GM12878 (cell line): ENCODE data around the gene KLHL9. TPM values are rescaled to one million over a fixed set of nuclear protein-coding genes. Genes with fewer than 3 reads are reported as not detected.

Experiments used
- CBX5 ChIP-seq: sonication (generic); IDR thresholded peaks from 2 replicates; pipeline ENCODE4 v1.6.1; 2016; ENCODE audit warnings: low read depth, moderate library complexity, mild to moderate bottlenecking, inconsistent platforms
- EED ChIP-seq: sonication (generic); IDR thresholded peaks from 2 replicates; pipeline ENCODE4 v1.6.1; 2016; ENCODE audit warnings: antibody characterized with exemption, low read depth
- MYC ChIP-seq: IDR thresholded peaks from 2 replicates; pipeline ENCODE4 v1.6.1; 2011; ENCODE audit warnings: mild to moderate bottlenecking, low read length, moderate library complexity, inconsistent platforms; ENCODE audit not compliant: insufficient read depth, insufficient replicate concordance, insufficient read length, severe bottlenecking
- NBN ChIP-seq: fragments of 450-650 bp; IDR thresholded peaks from 2 replicates; pipeline ENCODE4 v1.6.1; 2016
- NR2C1 ChIP-seq: fragments of 450-650 bp; IDR thresholded peaks from 2 replicates; pipeline ENCODE4 v1.6.1; 2017; ENCODE audit warnings: antibody characterized with exemption, mild to moderate bottlenecking, moderate library complexity
- PML ChIP-seq: IDR thresholded peaks from 2 replicates; pipeline ENCODE4 v1.6.1; 2012; ENCODE audit warnings: low read length, inconsistent platforms
- RCOR1 ChIP-seq: conservative IDR thresholded peaks from 2 replicates; pipeline ENCODE4 v1.6.1; 2012; ENCODE audit warnings: low read depth, low read length, improper control_type of control experiment
- RELA ChIP-seq: fragments of 450-650 bp; IDR thresholded peaks from 2 replicates; pipeline ENCODE4 v1.8.0; 2014; ENCODE audit warnings: borderline replicate concordance; ENCODE audit not compliant: partially characterized antibody
- SMAD5 ChIP-seq: IDR thresholded peaks from 2 replicates; pipeline ENCODE4 v1.6.1; 2016; ENCODE audit warnings: antibody characterized with exemption, low read depth
- SP1 ChIP-seq: IDR thresholded peaks from one replicate; pipeline ENCODE4 v1.6.1; 2011; ENCODE audit warnings: low read depth, low read length
- SREBF2 ChIP-seq: IDR thresholded peaks from 2 replicates; pipeline ENCODE4 v1.6.1; 2012; ENCODE audit warnings: mild to moderate bottlenecking, low read length
- SRF ChIP-seq, 2 experiments: IDR thresholded peaks; 2 replicates each; pipeline ENCODE4 v1.6.1; 2011; ENCODE audit warnings: low read depth in 2 of 2, low read length in 2 of 2, mild to moderate bottlenecking in 1 of 2, moderate library complexity in 1 of 2
- STAT3 ChIP-seq: IDR thresholded peaks from 2 replicates; pipeline ENCODE4 v1.6.1; 2011; ENCODE audit warnings: low read depth, low read length, improper control_type of control experiment
- TAF1 ChIP-seq: IDR thresholded peaks from 2 replicates; pipeline ENCODE4 v1.6.1; 2011; ENCODE audit warnings: mild to moderate bottlenecking, low read depth, low read length, borderline replicate concordance
- ZNF207 ChIP-seq: fragments of 450-650 bp; IDR thresholded peaks from 2 replicates; pipeline ENCODE4 v1.6.1; 2014; ENCODE audit warnings: antibody characterized with exemption, mild to moderate bottlenecking, borderline replicate concordance
- polyA plus RNA-seq, 11 experiments: library from polyadenylated mRNA; depleted of rRNA in 4 of 11; unstranded in 6 of 11; stranded (reverse) in 5 of 11; fragments of >200 nt; fragmentation: Nextera tagmentation in 4 of 11; fragmentation: Illumina TruSeq in 1 of 11; extraction: Ambion mirVana in 4 of 11; extraction: Trizol in 1 of 11; gene quantifications; 1 replicate in 1 of 11; 2 replicates in 10 of 11; pipeline versions ENCODE4 v1.2.1 to v1.2.3, GENCODE V29; 2011 to 2016; ENCODE audit warnings: inconsistent platforms in 2 of 11, missing spikeins in 2 of 11, low read depth in 1 of 11
- total RNA-seq, 4 experiments: library from RNA; depleted of rRNA in 3 of 4; stranded (reverse); fragments of >200 nt in 3 of 4; fragmentation: Illumina TruSeq in 1 of 4; extraction: Trizol in 1 of 4; gene quantifications; 2 replicates each; pipeline versions ENCODE4 v1.2.1 to v1.2.3, GENCODE V29; 2013 to 2021
- TF ChIP-seq, protein P1 (sequence below): IDR thresholded peaks from 2 replicates; pipeline ENCODE4 v1.6.1; 2012; ENCODE audit warnings: low read length, inconsistent platforms
- TF ChIP-seq, protein P2 (sequence below): IDR thresholded peaks from 2 replicates; pipeline ENCODE4 v1.6.1; 2011; ENCODE audit warnings: low read depth, mild to moderate bottlenecking, low read length, moderate library complexity, borderline replicate concordance; ENCODE audit errors: extremely low read depth
- TF ChIP-seq, protein P3 (sequence below): fragments of 450-650 bp; formaldehyde crosslinking; IDR thresholded peaks from 2 replicates; pipeline ENCODE4 v1.4.0; 2020; ENCODE audit warnings: mild to moderate bottlenecking, moderate library complexity
- TF ChIP-seq, protein P4 (sequence below): IDR thresholded peaks from 2 replicates; pipeline ENCODE4 v1.6.1; 2011; ENCODE audit warnings: borderline replicate concordance, low read depth, mild to moderate bottlenecking, moderate library complexity, low read length; ENCODE audit not compliant: insufficient read depth, poor library complexity, severe bottlenecking
- TF ChIP-seq, protein P5 (sequence below): IDR thresholded peaks from 2 replicates; pipeline ENCODE4 v1.6.1; 2012; ENCODE audit warnings: low read depth, low read length, improper control_type of control experiment
- TF ChIP-seq, protein P6 (sequence below): IDR thresholded peaks from 2 replicates; pipeline ENCODE4 v1.6.1; 2012; ENCODE audit warnings: low read depth, low read length, improper control_type of control experiment

KLHL9 gene
- total and polyA plus RNA-seq, 10 of the 15 experiments (the other 5 are each of a cell fraction or from before 2014, with no cell fraction given) = 3.8 to 37.7 (median 17.4) TPM

DNA sequence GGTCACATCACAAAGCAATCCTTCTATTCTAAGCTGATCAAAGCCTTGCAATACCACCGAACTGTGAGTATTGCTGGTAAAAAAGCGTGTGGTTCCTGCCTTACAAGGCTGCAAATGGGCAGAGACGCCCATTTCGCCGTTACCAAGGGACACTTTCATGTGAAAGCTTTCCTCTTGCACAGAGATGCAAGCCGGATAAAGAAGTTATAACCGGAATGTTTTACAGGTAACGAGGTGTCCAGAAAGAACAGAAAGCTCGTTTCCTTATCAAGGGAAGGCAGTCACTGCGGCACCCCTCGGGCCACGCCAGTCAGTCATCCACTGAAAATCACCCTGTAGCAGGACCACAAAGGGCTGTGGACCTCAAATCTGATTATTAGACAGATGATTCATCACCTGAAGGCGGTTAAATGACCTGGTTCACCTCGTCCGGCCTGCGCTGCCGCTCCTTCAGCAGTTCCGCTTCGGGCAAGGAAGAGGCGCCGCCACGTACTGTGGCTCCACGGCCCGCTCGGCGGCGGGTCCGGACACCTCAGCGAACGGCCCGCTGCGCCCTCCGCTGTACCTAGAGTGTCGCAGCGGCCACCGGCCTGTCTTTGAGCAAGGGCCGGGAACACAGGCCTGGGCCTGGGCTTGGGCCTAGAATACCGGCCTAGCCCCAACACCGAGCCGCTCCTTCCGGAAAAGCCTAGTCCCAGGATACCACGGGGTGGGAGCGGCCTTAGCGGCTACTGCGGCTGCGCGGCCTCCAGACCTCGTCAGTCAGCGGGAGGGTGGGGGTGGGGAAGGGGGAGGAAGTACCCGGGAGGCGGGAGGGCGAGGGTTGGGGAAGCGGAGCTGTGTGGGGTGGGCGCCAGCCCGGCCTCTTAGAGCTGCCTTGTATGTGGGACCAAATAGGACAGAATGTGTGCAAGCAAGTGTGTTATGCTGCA lies at the start of gene KLHL9 (continued):
- TF ChIP-seq, protein P1, sequence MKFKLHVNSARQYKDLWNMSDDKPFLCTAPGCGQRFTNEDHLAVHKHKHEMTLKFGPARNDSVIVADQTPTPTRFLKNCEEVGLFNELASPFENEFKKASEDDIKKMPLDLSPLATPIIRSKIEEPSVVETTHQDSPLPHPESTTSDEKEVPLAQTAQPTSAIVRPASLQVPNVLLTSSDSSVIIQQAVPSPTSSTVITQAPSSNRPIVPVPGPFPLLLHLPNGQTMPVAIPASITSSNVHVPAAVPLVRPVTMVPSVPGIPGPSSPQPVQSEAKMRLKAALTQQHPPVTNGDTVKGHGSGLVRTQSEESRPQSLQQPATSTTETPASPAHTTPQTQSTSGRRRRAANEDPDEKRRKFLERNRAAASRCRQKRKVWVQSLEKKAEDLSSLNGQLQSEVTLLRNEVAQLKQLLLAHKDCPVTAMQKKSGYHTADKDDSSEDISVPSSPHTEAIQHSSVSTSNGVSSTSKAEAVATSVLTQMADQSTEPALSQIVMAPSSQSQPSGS = no peak
- TF ChIP-seq STAT3 = no peak
- TF ChIP-seq, protein P2, sequence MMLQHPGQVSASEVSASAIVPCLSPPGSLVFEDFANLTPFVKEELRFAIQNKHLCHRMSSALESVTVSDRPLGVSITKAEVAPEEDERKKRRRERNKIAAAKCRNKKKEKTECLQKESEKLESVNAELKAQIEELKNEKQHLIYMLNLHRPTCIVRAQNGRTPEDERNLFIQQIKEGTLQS = no peak
- TF ChIP-seq, protein P3, sequence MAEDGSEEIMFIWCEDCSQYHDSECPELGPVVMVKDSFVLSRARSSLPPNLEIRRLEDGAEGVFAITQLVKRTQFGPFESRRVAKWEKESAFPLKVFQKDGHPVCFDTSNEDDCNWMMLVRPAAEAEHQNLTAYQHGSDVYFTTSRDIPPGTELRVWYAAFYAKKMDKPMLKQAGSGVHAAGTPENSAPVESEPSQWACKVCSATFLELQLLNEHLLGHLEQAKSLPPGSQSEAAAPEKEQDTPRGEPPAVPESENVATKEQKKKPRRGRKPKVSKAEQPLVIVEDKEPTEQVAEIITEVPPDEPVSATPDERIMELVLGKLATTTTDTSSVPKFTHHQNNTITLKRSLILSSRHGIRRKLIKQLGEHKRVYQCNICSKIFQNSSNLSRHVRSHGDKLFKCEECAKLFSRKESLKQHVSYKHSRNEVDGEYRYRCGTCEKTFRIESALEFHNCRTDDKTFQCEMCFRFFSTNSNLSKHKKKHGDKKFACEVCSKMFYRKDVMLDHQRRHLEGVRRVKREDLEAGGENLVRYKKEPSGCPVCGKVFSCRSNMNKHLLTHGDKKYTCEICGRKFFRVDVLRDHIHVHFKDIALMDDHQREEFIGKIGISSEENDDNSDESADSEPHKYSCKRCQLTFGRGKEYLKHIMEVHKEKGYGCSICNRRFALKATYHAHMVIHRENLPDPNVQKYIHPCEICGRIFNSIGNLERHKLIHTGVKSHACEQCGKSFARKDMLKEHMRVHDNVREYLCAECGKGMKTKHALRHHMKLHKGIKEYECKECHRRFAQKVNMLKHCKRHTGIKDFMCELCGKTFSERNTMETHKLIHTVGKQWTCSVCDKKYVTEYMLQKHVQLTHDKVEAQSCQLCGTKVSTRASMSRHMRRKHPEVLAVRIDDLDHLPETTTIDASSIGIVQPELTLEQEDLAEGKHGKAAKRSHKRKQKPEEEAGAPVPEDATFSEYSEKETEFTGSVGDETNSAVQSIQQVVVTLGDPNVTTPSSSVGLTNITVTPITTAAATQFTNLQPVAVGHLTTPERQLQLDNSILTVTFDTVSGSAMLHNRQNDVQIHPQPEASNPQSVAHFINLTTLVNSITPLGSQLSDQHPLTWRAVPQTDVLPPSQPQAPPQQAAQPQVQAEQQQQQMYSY = no peak
- TF ChIP-seq SMAD5 = peak; percentile 76; the same call in 1 of the 2 replicates
- TF ChIP-seq SP1 = no peak
- 0 out of 2 replicates have a peak, but pooled peaks have one; percentile 56 for TF ChIP-seq NBN
- TF ChIP-seq RCOR1 = no peak
- no peak for TF ChIP-seq SRF (IDR thresholded peaks at IDR 0.05; ENCODE audit: low read depth in 2 of 2, low read length in 2 of 2)
- TF ChIP-seq CBX5 = no peak
- no peak for TF ChIP-seq NR2C1
- TF ChIP-seq ZNF207 = peak; percentile 58; the same call in 1 of the 2 replicates
- peak; percentile 62; the same call in 1 of the 2 replicates for TF ChIP-seq TAF1
- TF ChIP-seq, protein P4, sequence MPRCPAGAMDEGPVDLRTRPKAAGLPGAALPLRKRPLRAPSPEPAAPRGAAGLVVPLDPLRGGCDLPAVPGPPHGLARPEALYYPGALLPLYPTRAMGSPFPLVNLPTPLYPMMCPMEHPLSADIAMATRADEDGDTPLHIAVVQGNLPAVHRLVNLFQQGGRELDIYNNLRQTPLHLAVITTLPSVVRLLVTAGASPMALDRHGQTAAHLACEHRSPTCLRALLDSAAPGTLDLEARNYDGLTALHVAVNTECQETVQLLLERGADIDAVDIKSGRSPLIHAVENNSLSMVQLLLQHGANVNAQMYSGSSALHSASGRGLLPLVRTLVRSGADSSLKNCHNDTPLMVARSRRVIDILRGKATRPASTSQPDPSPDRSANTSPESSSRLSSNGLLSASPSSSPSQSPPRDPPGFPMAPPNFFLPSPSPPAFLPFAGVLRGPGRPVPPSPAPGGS = no peak
- peak; percentile 62; the same call in 1 of the 2 replicates for TF ChIP-seq PML
- TF ChIP-seq RELA = no peak
- peak; percentile 52 for TF ChIP-seq EED
- TF ChIP-seq, protein P5, sequence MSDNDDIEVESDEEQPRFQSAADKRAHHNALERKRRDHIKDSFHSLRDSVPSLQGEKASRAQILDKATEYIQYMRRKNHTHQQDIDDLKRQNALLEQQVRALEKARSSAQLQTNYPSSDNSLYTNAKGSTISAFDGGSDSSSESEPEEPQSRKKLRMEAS = no peak
- TF ChIP-seq MYC = peak; percentile 50
- no peak for TF ChIP-seq SREBF2
- TF ChIP-seq, protein P6, sequence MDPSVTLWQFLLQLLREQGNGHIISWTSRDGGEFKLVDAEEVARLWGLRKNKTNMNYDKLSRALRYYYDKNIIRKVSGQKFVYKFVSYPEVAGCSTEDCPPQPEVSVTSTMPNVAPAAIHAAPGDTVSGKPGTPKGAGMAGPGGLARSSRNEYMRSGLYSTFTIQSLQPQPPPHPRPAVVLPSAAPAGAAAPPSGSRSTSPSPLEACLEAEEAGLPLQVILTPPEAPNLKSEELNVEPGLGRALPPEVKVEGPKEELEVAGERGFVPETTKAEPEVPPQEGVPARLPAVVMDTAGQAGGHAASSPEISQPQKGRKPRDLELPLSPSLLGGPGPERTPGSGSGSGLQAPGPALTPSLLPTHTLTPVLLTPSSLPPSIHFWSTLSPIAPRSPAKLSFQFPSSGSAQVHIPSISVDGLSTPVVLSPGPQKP = peak; percentile 53
